HG03196 (cell line): ENCODE measurements around the gene THOC6.
A peak's percentile ranks its signal among the peaks of the same experiment; 100 is the strongest.

Source experiments
- ATAC-seq: cut with Tn5 transposase; IDR thresholded peaks from one replicate; pipeline ENCODE4 v1.9.1; 2021; ENCODE audit not compliant: unreplicated experiment

The THOC6 gene

DNA sequence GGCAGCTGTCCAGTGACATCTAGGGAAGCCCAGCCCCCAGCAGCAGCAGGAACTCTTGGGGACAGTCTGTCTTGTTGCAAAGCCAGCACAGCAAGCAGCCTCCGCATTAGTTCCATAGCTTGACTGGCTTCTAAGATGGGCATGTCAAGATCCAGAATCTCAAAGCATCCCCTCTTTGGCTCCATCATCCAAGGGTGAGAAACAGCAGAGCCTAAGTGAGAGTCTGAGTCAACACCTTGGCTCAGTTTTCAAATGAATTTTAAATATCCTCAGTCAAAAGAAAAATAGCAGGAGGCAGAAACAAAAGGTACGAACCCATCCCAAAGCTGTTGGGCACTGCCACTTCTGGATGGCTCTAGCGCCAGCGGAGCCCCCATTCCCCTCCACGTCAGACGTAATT, 8.9 kb upstream of the THOC6 start:
- ATAC-seq = no peak

DNA sequence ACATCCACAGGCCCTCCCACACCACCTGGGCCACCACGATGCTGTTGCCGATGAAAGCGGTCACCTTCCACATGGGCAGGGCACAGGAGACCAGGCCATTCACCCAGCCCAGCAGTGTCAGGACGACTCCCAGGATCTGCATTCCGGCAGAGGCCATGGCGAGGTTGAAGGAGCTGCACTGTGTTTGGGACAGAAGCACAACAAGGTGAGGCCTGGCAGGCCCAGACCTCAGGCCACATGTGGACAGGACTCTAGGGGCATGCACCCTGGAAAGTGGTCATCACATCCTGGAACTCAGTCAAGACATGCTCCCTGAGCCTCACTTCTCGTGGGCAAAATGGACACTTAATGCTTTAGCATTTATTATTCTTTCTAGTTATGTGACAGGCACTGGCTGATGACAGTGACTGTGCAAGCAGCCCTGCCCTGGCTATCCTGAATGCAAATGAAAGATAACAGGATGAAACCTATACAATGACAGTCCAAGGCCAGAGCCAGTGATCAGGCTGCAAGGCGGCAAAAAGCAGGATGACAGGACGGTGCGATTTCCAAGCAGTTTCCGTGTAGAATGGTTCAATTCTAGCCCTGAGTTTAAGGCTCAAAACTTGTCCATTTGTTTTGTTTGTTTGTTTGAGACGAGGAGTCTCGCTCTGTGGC, 7.8 kb upstream of the THOC6 start:
- ATAC-seq = no peak

DNA sequence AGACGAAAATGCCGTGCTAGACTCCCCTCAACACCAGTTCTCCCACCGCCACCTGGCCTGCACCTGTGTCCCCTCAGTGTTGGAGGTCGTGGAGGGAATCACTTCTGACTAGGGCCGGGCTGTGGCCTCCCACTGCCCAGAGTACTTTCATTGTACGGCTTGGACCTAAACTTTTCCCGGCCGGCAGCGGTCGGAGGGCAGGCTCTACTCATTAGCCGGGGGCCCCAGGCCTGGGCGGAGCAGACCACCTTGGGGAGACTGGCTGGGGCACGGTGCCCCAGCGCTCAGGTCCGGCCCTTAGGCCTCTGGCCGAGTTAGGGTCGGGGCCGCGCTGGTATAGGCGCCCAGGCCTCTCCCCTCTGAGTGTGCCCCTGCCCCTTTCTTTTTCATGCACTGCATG, 6.5 kb upstream of the THOC6 start:
- ATAC-seq = no peak

DNA sequence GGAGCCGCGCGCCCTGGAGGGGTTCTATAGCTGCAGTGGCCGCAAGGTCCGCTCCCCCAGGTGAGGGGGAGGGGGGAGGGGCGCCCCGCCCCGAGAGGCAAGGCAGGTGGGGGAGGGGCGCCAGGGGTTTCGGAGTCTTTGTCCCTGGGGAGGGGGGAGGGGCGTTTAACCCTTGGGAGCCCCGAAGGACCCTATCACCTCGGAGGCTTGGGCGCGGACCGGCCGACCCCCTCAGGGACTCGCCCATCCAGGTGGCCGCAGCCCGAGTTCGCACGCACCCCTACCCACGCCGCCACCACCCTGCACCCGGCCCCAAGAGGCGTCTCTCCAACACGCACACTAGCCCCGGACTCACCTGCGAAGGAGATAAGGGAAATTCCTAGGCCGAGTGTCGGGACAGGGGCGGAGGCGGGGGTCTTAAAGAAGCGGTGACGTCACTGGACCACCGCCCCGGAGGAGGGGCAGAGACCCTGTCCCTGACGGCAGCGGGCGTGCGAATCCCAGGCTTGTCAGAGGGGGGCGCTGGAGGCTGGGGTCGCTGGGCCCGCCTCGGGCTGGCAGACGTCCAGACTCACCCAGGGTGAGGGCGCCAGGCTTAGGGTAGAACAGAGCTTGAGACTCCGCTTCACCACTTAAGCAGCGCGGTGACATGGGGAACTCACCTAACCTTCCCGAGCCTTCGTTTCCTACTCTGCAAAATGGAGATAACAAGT, 5.9 kb upstream of the THOC6 start, which contains the start of gene CLDN6:
CLDN6 (minus strand) TSS at position 390 of the 713 bp plus-strand sequence. CDS start 2,162 bp downstream, outside the sequence.
- no peak for ATAC-seq

DNA sequence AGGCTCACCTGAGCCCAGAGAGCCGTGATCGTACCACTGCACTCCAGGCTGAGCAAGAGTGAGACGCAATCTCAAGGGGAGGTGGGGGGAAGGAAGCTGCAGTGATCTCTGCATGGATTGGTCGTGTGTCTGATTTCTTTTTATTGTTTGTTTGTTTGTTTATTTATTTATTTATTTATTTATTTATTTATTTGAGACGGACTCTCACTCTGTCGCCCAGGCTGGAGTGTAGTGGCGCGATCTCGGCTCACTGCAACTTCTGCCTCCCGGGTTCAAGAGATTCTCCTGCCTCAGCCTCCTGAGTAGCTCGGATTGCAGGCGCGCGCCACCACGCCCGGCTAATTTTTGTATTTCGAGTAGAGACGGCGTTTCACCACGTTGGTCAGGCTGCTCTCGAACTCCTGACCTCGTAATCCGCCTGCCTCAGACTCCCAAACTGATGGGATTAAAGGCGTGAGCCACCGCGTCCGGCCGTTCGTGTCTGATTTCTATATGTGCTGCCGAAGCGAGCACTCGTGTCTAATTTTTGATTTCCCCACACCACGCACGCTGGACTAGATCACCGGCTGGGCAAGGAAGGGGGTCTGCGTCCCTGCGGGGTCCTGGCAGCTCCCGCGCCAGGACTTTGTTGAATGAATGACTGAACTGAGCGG, 4.1 kb upstream of the THOC6 start:
- ATAC-seq = no peak

DNA sequence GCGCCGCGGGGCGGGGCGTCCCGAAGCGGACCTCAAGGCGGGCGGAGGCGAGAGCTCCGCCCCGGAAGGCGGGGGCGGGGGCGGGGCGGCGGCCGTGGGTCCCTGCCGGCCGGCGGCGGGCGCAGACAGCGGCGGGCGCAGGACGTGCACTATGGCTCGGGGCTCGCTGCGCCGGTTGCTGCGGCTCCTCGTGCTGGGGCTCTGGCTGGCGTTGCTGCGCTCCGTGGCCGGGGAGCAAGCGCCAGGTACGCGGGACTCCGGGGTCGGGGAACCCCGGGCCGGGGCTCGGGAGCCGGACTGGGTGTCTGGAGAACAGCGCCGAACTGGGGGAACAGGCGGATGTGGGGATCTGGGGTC, 3.6 kb upstream of the THOC6 start, which contains the start of gene TNFRSF12A:
TNFRSF12A (plus strand) TSS at position 122 of the 357 bp plus-strand sequence; CDS start at position 152, 30 bp downstream.
- no peak for ATAC-seq

DNA sequence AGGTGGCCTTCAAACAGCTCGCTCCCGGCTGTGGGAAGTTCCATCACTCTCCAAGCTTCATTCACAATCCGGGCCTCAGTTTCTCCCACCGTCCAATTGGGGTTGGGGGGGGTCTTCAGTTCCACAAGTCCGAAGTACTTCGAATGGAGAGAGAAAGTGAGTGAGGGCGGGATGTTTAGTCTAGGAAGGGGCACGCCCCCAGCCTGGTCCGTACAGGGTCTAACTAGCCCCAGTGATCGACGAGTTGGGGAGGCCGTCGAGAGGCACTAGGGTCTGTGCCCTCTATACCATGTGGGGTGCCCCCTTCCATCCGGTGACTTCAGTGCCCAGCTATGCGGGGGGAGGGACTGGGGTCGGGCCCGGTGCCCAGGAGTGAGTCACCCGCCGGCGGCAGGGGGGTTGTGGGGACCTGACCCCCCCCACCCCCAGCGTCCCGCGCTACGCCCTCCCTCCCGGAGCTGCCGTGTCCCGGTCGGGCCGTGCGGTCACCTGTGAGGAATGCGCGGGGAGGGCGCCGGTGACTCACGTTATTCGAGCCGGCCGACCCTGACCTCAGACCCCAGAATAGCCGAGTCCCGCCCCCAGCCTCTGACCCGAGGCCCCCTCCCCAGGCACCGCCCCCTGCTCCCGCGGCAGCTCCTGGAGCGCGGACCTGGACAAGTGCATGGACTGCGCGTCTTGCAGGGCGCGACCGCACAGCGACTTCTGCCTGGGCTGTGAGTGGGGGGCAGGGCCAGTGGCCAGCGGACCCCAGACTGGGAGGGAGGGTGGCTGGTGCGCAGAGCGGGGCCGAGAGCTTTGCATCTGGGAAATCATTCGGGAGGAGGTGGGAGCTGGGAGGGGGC, 3.0 kb upstream of the THOC6 start:
- no peak for ATAC-seq

DNA sequence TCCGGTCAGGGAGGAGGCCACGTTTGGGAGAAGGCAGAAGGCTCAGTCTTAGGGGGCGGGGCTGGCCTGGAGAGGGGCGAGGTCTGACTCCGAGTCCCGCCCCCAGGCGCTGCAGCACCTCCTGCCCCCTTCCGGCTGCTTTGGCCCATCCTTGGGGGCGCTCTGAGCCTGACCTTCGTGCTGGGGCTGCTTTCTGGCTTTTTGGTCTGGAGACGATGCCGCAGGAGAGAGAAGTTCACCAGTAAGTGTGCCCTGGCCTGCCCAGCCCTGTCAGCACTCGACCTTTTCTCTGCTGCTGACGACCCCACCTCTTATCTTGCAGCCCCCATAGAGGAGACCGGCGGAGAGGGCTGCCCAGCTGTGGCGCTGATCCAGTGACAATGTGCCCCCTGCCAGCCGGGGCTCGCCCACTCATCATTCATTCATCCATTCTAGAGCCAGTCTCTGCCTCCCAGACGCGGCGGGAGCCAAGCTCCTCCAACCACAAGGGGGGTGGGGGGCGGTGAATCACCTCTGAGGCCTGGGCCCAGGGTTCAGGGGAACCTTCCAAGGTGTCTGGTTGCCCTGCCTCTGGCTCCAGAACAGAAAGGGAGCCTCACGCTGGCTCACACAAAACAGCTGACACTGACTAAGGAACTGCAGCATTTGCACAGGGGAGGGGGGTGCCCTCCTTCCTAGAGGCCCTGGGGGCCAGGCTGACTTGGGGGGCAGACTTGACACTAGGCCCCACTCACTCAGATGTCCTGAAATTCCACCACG, 2.2 kb upstream of the THOC6 start:
- no peak for ATAC-seq

DNA sequence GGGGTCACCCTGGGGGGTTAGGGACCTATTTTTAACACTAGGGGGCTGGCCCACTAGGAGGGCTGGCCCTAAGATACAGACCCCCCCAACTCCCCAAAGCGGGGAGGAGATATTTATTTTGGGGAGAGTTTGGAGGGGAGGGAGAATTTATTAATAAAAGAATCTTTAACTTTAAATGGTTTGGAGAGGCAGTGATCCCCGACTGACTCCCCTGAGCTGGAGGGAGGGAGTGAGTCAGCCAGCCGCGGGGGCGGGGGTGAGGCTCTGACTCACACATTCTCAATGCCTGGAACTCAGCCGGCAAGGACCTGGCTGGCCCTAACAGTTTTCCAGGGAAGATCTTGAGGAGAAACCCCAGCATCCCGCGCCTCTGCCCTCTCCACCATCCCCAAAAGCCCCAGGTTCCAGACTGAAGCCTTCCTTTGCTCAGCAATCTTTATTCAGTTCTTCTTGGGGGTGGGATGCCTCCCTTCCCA, 1.6 kb upstream of the THOC6 start:
- ATAC-seq = no peak

DNA sequence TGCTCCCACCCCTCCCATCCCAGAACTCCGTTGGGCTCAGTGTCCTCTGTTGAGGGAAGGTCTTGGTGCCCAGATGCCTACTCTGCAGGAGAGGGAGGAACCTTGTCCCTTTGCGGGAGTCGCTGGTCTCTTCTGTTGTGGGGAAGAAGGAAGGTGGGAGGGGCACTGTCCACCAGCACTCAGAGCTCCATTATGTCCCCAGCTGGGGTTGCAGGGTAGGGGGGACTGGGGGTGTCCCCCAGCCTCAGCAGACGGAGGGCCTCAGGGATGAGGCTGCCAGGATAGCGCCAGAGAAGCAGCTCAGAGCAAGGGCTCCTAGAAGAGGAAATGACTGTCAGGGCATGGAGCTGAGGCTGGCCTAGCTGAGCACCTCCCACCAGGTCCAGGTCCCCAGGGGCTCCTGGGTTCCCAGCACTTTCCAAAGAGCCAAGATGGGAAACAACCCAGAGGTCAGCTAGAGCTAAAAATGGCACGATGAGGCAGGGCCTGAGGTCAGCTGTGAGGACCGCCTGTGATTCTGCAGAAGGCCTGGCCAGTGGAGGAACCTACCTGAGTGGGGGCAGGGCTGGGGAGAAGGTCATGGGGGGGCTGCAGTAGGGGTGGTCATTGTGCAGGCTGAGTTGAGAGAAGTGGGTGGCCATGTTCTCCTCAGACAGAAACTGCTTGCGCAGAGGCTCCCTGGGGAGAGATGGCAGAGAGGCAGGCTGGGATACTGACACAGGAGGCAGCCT, 986 bp upstream of the THOC6 start:
- no peak for ATAC-seq

DNA sequence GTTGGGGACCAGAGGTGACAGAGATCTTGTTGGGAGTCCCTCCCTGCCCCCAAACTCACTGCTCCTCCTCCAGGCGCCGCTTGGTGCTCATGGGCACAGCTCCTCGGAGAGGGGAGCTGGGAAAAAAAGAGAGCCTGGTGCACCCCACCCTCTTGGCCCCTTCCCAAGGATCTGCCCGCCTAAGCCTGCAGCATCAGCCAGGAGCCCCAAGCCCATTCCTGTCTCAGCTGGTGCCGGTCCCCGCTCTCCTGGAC, 493 bp upstream of the THOC6 start:
- ATAC-seq = peak; percentile 2

DNA sequence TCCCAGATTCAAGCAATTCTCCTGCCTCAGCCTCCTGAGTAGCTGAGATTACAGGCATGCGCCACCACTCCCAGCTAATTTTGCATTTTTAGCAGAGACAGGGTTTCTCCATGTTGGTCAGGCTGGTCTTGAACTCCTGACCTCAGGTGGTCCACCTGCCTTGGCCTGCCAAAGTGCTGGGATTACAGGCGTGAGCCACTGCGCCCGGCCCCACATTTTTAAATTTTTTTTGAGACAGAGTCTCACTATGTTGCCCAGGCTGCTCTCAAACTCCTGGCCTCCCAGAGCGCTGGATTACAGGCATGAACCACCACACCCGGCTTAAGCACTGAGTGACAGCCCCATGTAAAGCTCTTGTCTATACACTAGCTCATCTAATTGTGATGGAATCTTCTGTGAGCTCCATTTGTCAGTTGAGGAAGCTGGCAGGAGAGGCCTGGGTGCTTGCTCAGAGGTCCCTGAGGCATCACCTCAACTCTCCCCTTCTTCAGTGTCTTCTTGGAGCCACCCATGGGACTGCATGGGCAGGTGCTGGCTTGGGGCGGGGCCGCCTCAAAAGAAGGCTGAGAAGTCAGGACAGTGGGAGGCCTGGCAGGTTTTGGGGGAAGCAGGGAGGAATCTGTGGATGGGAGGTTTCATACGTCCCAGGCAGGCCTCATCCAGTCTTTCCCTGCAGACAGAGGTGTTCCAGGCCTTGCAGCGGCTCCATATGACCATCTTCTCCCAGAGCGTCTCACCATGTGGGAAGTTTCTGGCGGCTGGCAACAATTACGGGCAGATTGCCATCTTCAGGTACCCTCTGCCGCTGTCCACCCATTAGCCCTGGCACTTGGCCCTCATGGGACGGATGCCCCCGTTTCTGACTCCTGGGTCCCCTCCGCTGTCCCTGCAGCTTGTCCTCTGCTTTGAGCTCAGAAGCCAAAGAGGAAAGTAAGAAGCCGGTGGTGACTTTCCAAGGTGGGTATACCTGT, 1.5 kb downstream of the THOC6 start:
- no peak for ATAC-seq

DNA sequence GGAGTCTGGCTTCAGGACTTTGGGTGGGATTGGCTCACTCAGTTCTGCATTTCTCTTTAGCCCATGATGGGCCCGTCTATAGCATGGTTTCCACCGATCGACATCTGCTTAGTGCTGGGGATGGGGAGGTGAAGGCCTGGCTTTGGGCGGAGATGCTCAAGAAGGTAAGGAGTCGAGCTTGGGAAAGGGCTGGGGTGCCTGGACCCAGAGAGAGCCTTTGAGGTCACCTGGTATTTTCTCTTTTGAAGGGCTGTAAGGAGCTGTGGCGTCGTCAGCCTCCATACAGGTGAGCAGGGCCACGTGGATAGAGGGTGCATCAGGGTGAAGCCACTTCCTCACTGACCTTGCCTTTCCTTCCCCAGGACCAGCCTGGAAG, 2.2 kb downstream of the THOC6 start:
- no peak for ATAC-seq

DNA sequence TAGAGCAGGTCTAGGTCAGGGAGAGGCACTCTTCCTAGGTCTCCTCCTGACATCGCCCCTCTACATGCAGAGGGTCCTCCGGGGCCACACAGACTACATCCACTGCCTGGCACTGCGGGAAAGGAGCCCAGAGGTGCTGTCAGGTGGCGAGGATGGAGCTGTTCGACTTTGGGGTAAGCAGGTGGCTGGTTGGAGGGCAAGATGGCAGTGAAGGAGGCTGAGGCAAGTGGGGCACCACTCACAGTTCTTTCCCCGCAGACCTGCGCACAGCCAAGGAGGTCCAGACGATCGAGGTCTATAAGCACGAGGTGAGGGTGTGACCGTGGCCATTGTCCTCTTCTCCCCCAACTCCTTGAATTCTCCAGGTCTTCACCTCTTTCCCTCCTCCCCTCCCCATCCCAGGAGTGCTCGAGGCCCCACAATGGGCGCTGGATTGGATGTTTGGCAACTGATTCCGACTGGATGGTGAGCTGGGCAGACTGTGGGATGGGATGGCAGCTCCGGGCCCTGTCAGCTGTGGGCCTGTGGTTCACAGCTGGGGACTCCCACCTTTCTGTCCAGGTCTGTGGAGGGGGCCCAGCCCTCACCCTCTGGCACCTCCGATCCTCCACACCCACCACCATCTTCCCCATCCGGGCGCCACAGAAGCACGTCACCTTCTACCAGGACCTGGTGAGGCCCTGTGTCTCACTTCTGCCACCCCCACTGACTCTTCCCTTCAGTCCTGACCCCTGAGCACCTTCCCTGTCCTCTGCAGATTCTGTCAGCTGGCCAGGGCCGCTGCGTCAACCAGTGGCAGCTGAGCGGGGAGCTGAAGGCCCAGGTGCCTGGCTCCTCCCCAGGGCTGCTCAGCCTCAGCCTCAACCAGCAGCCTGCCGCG, 3.0 kb downstream of the THOC6 start:
- no peak for ATAC-seq

DNA sequence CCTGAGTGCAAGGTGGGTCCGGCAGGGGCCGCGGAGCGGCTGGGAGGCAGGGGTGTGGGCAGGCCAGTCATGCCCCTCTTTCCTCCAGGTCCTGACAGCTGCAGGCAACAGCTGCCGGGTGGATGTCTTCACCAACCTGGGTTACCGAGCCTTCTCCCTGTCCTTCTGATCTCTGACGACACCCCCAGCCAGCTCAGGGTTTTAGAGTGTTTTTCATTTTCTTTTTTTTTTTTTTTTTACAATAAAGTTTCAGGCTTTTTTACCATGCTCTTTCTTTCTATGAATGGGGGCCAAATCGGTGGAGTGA, 3.6 kb downstream of the THOC6 start:
- no peak for ATAC-seq

DNA sequence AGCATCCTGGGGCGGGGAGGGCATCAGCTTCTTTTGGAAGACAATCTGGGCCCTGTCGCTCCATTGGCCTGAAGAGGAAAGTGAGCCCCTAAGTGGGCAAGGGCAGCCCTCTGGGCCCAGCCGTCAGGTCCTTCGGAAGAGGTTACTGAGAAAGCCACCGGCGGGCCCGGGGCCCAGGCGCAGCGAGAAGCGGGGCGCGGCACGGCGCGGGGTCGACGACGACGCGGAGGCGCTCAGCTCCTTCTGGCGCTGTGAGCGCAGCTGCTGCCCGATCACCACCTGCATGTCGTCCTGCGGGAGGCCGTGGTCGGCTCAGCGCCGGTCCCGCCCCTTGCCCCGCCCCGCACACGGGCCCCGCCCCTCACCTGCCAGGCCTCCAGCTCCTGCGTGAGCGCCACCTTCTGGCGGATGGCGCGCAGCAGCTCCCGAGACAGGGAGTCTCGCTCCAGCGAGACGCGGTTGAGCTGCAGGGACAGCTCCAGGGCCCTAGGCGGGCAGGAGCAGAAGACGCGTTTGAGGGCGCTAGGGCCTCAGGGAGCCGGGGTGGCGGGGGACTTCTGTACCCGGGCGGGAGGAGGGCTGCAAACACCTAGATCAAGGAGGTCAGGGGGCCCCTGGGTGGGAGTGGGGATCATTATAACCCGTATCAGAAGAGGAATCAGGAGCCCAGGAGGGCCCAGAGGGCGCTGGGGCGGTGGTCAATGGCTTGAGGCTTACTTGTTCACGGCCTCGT, 4.3 kb downstream of the THOC6 start:
- ATAC-seq = peak; percentile 23

DNA sequence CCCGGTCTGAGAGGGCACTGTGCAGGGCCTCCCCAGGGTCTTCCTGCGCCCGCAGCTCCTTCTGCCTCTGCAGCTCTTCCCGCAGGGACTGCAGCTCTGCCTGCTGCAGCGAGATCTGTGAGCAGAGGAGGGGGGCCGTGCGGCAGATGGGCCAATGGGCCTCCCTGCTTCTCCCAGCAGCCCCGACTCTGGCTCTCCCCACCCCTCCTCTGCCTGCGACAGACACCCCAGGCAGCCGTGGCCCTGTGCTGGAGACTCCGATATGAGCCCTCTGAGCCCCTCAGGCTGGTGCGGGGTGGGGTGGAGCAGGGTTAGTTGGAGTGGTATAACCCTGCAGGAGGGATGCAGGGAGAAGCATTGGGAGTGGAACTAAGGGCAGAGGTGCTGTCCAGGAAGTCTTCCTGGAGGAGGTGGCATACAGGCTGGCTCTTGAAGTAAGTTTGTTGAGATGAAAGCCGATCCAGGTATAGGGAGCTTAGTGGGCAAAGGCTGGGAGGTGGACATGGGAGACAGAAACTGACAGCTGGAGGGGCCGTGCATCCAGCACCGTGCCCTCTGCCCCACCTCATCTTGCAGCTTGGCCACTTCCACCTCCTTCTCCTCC, 5.0 kb downstream of the THOC6 start:
- no peak for ATAC-seq
